H1 (cell line): ENCODE results near the gene PLCXD1. TPM values are rescaled to one million over a fixed set of nuclear protein-coding genes. Genes with fewer than 3 reads are reported as not detected.
"Not testable (repeated sequence)": the region's sequence is repeated elsewhere in the genome, so short reads cannot be mapped to it uniquely, and the experiment has no call there.

Experiments used
- CTCF ChIA-PET: fragments of 300-600 bp; sonication (Branson Sonifier 250); formaldehyde crosslinking; loops from one replicate; lab custom pipeline; 2021; ENCODE audit not compliant: partially characterized antibody; lab: Charles Lee
- POLR2A ChIA-PET: fragments of 300-600 bp; sonication (Branson Sonifier 250); formaldehyde crosslinking; loops from one replicate; lab custom pipeline; 2021; ENCODE audit warnings: inconsistent platforms; ENCODE audit not compliant: partially characterized antibody; lab: Charles Lee
- DNase-seq, 2 experiments: peaks; one replicate each; pipeline versions ENCODE4 v3.0.0 to v3.0.0-alpha.2; 2010 to 2022; ENCODE audit warnings: low spot score in 2 of 2, low read depth in 1 of 2, mixed read lengths in 1 of 2
- FAIRE-seq: peaks from 2 replicates; lab custom pipeline; 2011; peaks lifted over from hg19 to GRCh38; lab: Jason Lieb, UNC
- H2AFZ ChIP-seq: 2 replicates; pipeline ENCODE4 v1.8.1; 2012; ENCODE audit warnings: low read length, inconsistent platforms
- H2AK5ac ChIP-seq: 2 replicates; pipeline ENCODE4 v1.6.1; 2013; ENCODE audit warnings: low read depth, low read length
- H2BK120ac ChIP-seq: replicated peaks from 2 replicates; pipeline ENCODE3; 2013; ENCODE audit warnings: low read depth, low read length, inconsistent platforms
- H2BK12ac ChIP-seq: 2 replicates; pipeline ENCODE4 v1.6.1; 2013; ENCODE audit warnings: low read depth, low read length
- H2BK15ac ChIP-seq: 2 replicates; pipeline ENCODE4 v1.6.1; 2013; ENCODE audit warnings: low read length
- H2BK20ac ChIP-seq: 2 replicates; pipeline ENCODE4 v1.6.1; 2013; ENCODE audit warnings: low read length
- H2BK5ac ChIP-seq: 2 replicates; pipeline ENCODE4 v1.6.1; 2013; ENCODE audit warnings: low read depth, low read length
- H3K14ac ChIP-seq: 2 replicates; pipeline ENCODE4 v1.6.1; 2013; ENCODE audit warnings: inconsistent platforms; ENCODE audit not compliant: insufficient read length
- H3K18ac ChIP-seq: 2 replicates; pipeline ENCODE4 v1.6.1; 2013; ENCODE audit warnings: low read length; ENCODE audit errors: extremely low read depth
- H3K23ac ChIP-seq: 2 replicates; pipeline ENCODE4 v1.6.1; 2013; ENCODE audit warnings: inconsistent platforms; ENCODE audit not compliant: insufficient read length
- H3K23me2 ChIP-seq: 2 replicates; pipeline ENCODE4 v1.6.1; 2013; ENCODE audit warnings: low read depth, low read length
- H3K27ac ChIP-seq: 2 replicates; pipeline ENCODE4 v1.6.1; 2011; ENCODE audit warnings: low read depth, low read length, inconsistent platforms
- H3K27me3 ChIP-seq, 4 experiments: replicated peaks in 1 of 4; 1 replicate in 1 of 4; 2 replicates in 3 of 4; pipeline versions ENCODE4 v1.6.1 to v1.8.1; 2011 to 2013; ENCODE audit warnings: low read length in 3 of 4, mild to moderate bottlenecking in 3 of 4, inconsistent platforms in 2 of 4, mixed read lengths in 2 of 4, moderate library complexity in 1 of 4; ENCODE audit not compliant: control insufficient read depth in 3 of 4, insufficient read depth in 3 of 4; ENCODE audit errors: extremely low read depth in 1 of 4
- H3K36me3 ChIP-seq, 4 experiments: 2 replicates each; pipeline versions ENCODE4 v1.6.1 to v1.8.1; 2011 to 2013; ENCODE audit warnings: mild to moderate bottlenecking in 4 of 4, low read length in 3 of 4, moderate library complexity in 2 of 4, control low read depth in 1 of 4, inconsistent platforms in 1 of 4; ENCODE audit not compliant: insufficient read depth in 4 of 4, control insufficient read depth in 2 of 4
- H3K4ac ChIP-seq: replicated peaks from 2 replicates; pipeline ENCODE3; 2013; ENCODE audit warnings: low read length, low read depth, mixed read lengths, inconsistent platforms; ENCODE audit not compliant: insufficient read length
- H3K4me1 ChIP-seq, 4 experiments: replicated peaks in 1 of 4; 1 replicate in 1 of 4; 2 replicates in 3 of 4; pipeline versions ENCODE4 v1.6.1 to v1.8.1; 2011 to 2013; ENCODE audit warnings: low read length in 3 of 4, inconsistent platforms in 2 of 4, mixed read lengths in 1 of 4; ENCODE audit not compliant: insufficient read depth in 4 of 4, control insufficient read depth in 3 of 4
- H3K4me2 ChIP-seq, 2 experiments: 2 replicates each; pipeline versions ENCODE4 v1.6.1 to v1.8.1; 2011 to 2013; ENCODE audit warnings: low read depth in 2 of 2, low read length in 2 of 2, control low read depth in 1 of 2, inconsistent platforms in 1 of 2, mild to moderate bottlenecking in 1 of 2; ENCODE audit not compliant: insufficient read depth in 1 of 2
- H3K4me3 ChIP-seq, 4 experiments: fragments of 200-600, 300-600 bp in 1 of 4; sonication (generic), shearing (Covaris generic), sonication (Bioruptor Twin) in 1 of 4; 2 replicates each; pipeline versions ENCODE4 v1.5.1 to v1.8.1; 2011 to 2016; ENCODE audit warnings: low read length in 4 of 4, low read depth in 3 of 4, control low read depth in 2 of 4, inconsistent platforms in 2 of 4, mild to moderate bottlenecking in 2 of 4, mixed read lengths in 1 of 4, moderate library complexity in 1 of 4; ENCODE audit not compliant: insufficient read depth in 2 of 4; ENCODE audit errors: extremely low read depth in 1 of 4
- H3K56ac ChIP-seq: replicated peaks from 2 replicates; pipeline ENCODE3; 2013; ENCODE audit warnings: low read depth, mild to moderate bottlenecking, mixed read lengths, low read length, inconsistent platforms; ENCODE audit not compliant: insufficient read length
- H3K79me1 ChIP-seq: 2 replicates; pipeline ENCODE4 v1.6.1; 2013; ENCODE audit warnings: low read depth, low read length, control low read depth
- H3K79me2 ChIP-seq, 2 experiments: 2 replicates each; pipeline versions ENCODE4 v1.6.1 to v1.8.1; 2012 to 2013; ENCODE audit warnings: low read length in 2 of 2, mild to moderate bottlenecking in 2 of 2, inconsistent platforms in 1 of 2; ENCODE audit not compliant: insufficient read depth in 2 of 2, control insufficient read depth in 1 of 2
- H3K9ac ChIP-seq, 4 experiments: replicated peaks in 1 of 4; 1 replicate in 1 of 4; 2 replicates in 3 of 4; pipeline versions ENCODE4 v1.6.1 to v1.8.1; 2011 to 2013; ENCODE audit warnings: low read depth in 3 of 4, low read length in 3 of 4, control low read depth in 2 of 4, mild to moderate bottlenecking in 2 of 4, moderate library complexity in 2 of 4, inconsistent platforms in 1 of 4; ENCODE audit errors: extremely low read depth in 1 of 4
- H3K9me3 ChIP-seq, 2 experiments: 2 replicates each; pipeline versions ENCODE4 v1.6.1 to v1.8.1; 2012 to 2013; ENCODE audit warnings: mild to moderate bottlenecking in 2 of 2, moderate library complexity in 2 of 2, control low read depth in 1 of 2, inconsistent platforms in 1 of 2, low read depth in 1 of 2, low read length in 1 of 2, mixed read lengths in 1 of 2; ENCODE audit not compliant: insufficient read depth in 2 of 2
- H4K20me1 ChIP-seq, 2 experiments: replicated peaks in 1 of 2; 2 replicates each; pipeline versions ENCODE3 to v1.8.1; 2011 to 2013; ENCODE audit warnings: inconsistent platforms in 2 of 2, low read length in 2 of 2, mild to moderate bottlenecking in 1 of 2; ENCODE audit not compliant: insufficient read depth in 2 of 2, control insufficient read depth in 1 of 2
- H4K5ac ChIP-seq: 2 replicates; pipeline ENCODE4 v1.6.1; 2013; ENCODE audit warnings: low read length, low read depth, mixed read lengths, inconsistent platforms; ENCODE audit not compliant: insufficient read length
- H4K8ac ChIP-seq: 2 replicates; pipeline ENCODE4 v1.8.0; 2013; ENCODE audit warnings: mild to moderate bottlenecking, moderate library complexity, low read length, inconsistent platforms; ENCODE audit not compliant: insufficient read depth; ENCODE audit errors: extremely low read depth
- H4K91ac ChIP-seq: replicated peaks from 2 replicates; pipeline ENCODE3; 2013; ENCODE audit warnings: low read length, mixed read lengths, inconsistent platforms; ENCODE audit not compliant: insufficient read length
- RAD21 ChIP-seq, 2 experiments: IDR thresholded peaks in 1 of 2; conservative IDR thresholded peaks in 1 of 2; 2 replicates each; pipeline ENCODE4 v1.6.1; 2011; ENCODE audit warnings: low read depth in 2 of 2, low read length in 2 of 2, improper control_type of control experiment in 1 of 2, inconsistent platforms in 1 of 2, mild to moderate bottlenecking in 1 of 2, moderate library complexity in 1 of 2
- TEAD4 ChIP-seq: IDR thresholded peaks from 2 replicates; pipeline ENCODE4 v1.6.1; 2012; ENCODE audit warnings: low read depth, low read length, inconsistent platforms, mixed read lengths
- WGBS, 2 experiments: shearing (Covaris generic) in 1 of 2; methylation state at CpG; one replicate each; pipeline versions ENCODE4 v1.1.6 to v1.1.7; 2013 to 2015; ENCODE audit warnings: low lambda C conversion rate in 2 of 2, mixed read lengths in 2 of 2, inconsistent platforms in 1 of 2, low coverage in 1 of 2, missing lambda C conversion rate in 1 of 2; ENCODE audit not compliant: insufficient replicate concordance in 2 of 2, insufficient coverage in 1 of 2, insufficient read length in 1 of 2; ENCODE audit errors: extremely low coverage in 1 of 2, missing lambda C conversion rate in 1 of 2; 5-methylcytosine and 5-hydroxymethylcytosine counted together
- polyA plus RNA-seq, 7 experiments: library from polyadenylated mRNA; depleted of rRNA in 3 of 7; stranded (reverse) in 5 of 7; unstranded in 2 of 7; fragments of >200 nt in 5 of 7; fragments of 200-250 nt in 2 of 7; gene quantifications; 1 replicate in 5 of 7; 2 replicates in 1 of 7; 4 replicates in 1 of 7; pipeline versions ENCODE4 v1.2.1 to v1.2.3, GENCODE V29; 2011 to 2013; ENCODE audit warnings: missing spikeins in 2 of 7, mixed read lengths in 2 of 7
- total RNA-seq: library from RNA; stranded (reverse); fragmentation: NEBNext Ultra II Directional; extraction: Animal tissue kit (Norgen Biotek cat#: 25700); gene quantifications from 2 replicates; pipeline ENCODE4 v1.2.1, GENCODE V29; 2021

PLCXD1 gene
- total and polyA plus RNA-seq, 2 of the 8 experiments (the other 6 are each of a cell fraction or from before 2014, with no cell fraction given), result 93.6 to 124 TPM

DNA sequence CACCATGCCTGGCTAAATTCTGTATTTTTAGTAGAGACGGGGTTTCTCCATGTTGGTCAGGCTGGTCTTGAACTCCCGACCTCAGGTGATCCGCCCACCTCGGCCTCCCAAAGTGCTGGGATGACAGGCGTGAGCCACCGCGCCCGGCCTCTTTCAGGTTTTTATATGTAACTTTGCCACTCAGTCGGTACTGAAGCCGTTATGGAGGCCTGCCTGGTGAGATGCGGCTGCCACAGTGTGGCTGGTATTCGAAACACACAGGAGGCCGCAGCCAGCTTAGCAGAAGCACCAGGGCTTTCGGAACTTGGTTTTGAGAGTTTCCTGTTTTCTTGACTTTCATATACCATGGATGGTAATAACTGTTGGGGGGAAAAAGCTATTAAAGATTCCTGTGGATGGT lies 43.5 kb downstream of the PLCXD1 start:
- H3K36me3 ChIP-seq, H2BK20ac ChIP-seq, H3K9me3 ChIP-seq, H3K79me1 ChIP-seq, H2AFZ ChIP-seq, H3K4ac ChIP-seq, H2BK5ac ChIP-seq, H2BK12ac ChIP-seq, H3K4me3 ChIP-seq, DNase-seq, CTCF ChIA-PET, H2AK5ac ChIP-seq, H3K27me3 ChIP-seq, H3K79me2 ChIP-seq, POLR2A ChIA-PET, H3K4me1 ChIP-seq, H3K14ac ChIP-seq, H3K23me2 ChIP-seq, H3K23ac ChIP-seq, H3K27ac ChIP-seq, FAIRE-seq, H3K18ac ChIP-seq, H3K56ac ChIP-seq, H2BK120ac ChIP-seq, H2BK15ac ChIP-seq, H3K4me2 ChIP-seq, H4K8ac ChIP-seq, H4K20me1 ChIP-seq, H4K91ac ChIP-seq, H4K5ac ChIP-seq, H3K9ac ChIP-seq: not testable (repeated sequence)
- 95% methylated on average over 14 of the region's 14 CpGs; no CpG with 5 or more reads in 1 of the 2 experiments for WGBS, 2 experiments
- 0 out of 4 replicates have a peak, but pooled peaks of 1 of the 2 experiments have one; percentile 10 for TF ChIP-seq RAD21 (IDR thresholded peaks at IDR 0.05 in 1 of 2, conservative IDR thresholded peaks at IDR 0.05 in 1 of 2; ENCODE audit: low read depth in 2 of 2, low read length in 2 of 2)
- TF ChIP-seq TEAD4, result 0 out of 2 replicates have a peak, but pooled peaks have one; percentile 19
